ENCODE results near the gene SOX6. TPM values are rescaled to one million over a fixed set of nuclear protein-coding genes. Genes with fewer than 3 reads are reported as not detected.
A peak's percentile ranks its signal among the peaks of the same experiment; 100 is the strongest.

SOX6 gene
- total and polyA plus RNA-seq, 2 of the 13 experiments (the other 11 are each of a cell fraction or from before 2014, with no cell fraction given) = 2.6 to 11.2 TPM

DNA sequence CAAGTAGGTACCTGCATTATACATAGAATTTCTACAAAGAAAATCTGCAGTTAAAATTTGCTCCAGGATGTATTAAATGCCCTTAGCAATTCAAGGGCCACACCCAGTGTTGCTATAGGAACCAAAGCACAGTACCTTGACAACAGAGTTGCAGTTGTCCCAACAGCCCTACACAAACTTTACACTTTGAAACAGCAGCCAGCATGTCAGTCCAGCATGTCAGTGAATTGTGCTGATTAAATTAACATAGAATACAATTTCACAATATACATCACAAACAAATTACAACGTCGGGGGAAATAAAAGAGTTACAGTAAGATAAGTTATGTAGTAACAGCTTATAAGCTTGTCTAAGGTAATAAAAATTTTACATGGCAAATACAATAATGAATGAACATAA lies 389.2 kb downstream of the SOX6 start:
- Histone ChIP-seq H3K79me2 (ENCODE audit: insufficient read depth, low read length) (no peaks in the 10 kb centered on the region), H3K27me3 (ENCODE audit: control insufficient read depth in 1 of 2, insufficient read depth in 2 of 2, low read length in 2 of 2) (no peaks in the 10 kb centered on the region), H3K4me1 (ENCODE audit: insufficient read depth, low read length) (0 out of 2 replicates have a peak, but pooled peaks cover 24% of the 10 kb centered on the region), H4K20me1 (ENCODE audit: insufficient read depth, low read length) (no peaks in the 10 kb centered on the region), H2AFZ (ENCODE audit: low read length) (no peak overlapping the region), H3K36me3 (replicated peaks in 1 of 2; ENCODE audit: control insufficient read depth in 1 of 2, insufficient read depth in 2 of 2, low read length in 2 of 2) (no peaks in the 10 kb centered on the region), H3K9me3 (ENCODE audit: low read length) (no peaks in the 10 kb centered on the region), H3K9ac (ENCODE audit: insufficient read depth, low read depth, low read length) (no peak overlapping the region), H3K27ac (ENCODE audit: extremely low read length, insufficient read depth, low read length) (no peak overlapping the region), H3K4me2 (ENCODE audit: low read depth, low read length) (no peak overlapping the region), H3K4me3 (replicated peaks in 1 of 3; ENCODE audit: insufficient read depth in 1 of 3, low read depth in 2 of 3, low read length in 3 of 3) (no peak overlapping the region)
- BruUV-seq (replicated peaks) = no TSS peak
- intact Hi-C loops (cut with micrococcal nuclease; ENCODE audit: unreplicated experiment) (no loop called here), in situ Hi-C loops (cut with HindIII; ENCODE audit: extremely low pct_ligation_motif_present, low pct_unique_long_range_greater_than_20kb) (no loop called here)
- WGBS (ENCODE audit: low lambda C conversion rate) = 40% methylated on average over 2 of the region's 2 CpGs
- POLR2A ChIA-PET = no interaction called here
- ATAC-seq (no peak), DNase-seq (ENCODE audit: low spot score) (no peak), FAIRE-seq (no peak)
- CTCF ChIA-PET (ENCODE audit: low intra/inter-chr PET ratio, low total read pairs) = no interaction called here
- peak; percentile 43 for TF ChIP-seq RFX1 (IDR thresholded peaks at IDR 0.05)
- no peak for TF ChIP-seq ZNF788 (CRISPR knock-in tag; IDR thresholded peaks at IDR 0.05; ENCODE audit: borderline replicate concordance)

DNA sequence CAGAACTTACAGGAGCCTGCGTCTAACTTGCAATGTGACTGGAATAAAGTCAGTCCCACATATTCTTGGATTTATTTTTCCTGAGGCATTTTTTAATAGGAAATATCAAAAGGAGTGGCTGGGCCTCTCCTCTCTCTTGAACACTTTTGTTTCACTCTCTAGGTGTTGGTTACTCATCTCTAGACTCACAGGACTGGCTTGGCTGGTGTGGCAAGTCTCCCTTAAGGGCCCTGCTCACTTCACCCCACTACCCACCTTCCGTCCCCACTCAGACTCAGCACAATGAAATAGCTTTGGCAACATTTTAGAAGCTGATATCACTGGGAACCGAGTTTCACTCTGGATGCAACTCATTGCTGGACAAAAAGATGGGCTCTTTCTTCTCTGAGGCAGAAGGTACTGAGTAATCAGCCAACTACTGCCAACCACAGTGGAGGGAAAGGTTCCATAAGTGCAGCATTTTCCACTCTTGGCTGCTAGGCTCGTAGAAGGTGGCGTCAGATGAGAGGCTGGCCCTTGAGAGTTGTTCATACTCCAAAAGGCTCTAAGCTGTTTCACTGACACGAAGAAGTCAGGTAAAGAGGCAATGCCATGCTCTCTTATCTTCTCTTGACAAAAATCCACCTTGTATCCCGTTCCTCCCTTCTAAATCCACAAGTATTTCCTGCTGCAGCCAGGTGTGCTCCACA lies 390.6 kb downstream of the SOX6 start:
- WGBS (ENCODE audit: low lambda C conversion rate) = 17% methylated on average over 7 of the region's 7 CpGs
- Histone ChIP-seq H3K27me3 (ENCODE audit: control insufficient read depth in 1 of 2, insufficient read depth in 2 of 2, low read length in 2 of 2) (no peaks in the 10 kb centered on the region), H3K4me1 (ENCODE audit: insufficient read depth, low read length) (0 out of 2 replicates have a peak, but pooled peaks cover 24% of the 10 kb centered on the region), H3K27ac (ENCODE audit: extremely low read length, insufficient read depth, low read length) (no peak overlapping the region), H3K4me3 (replicated peaks in 1 of 3; ENCODE audit: insufficient read depth in 1 of 3, low read depth in 2 of 3, low read length in 3 of 3) (no peak overlapping the region), H3K9me3 (ENCODE audit: low read length) (no peaks in the 10 kb centered on the region), H3K36me3 (replicated peaks in 1 of 2; ENCODE audit: control insufficient read depth in 1 of 2, insufficient read depth in 2 of 2, low read length in 2 of 2) (no peaks in the 10 kb centered on the region), H2AFZ (ENCODE audit: low read length) (no peak overlapping the region), H4K20me1 (ENCODE audit: insufficient read depth, low read length) (no peaks in the 10 kb centered on the region), H3K4me2 (ENCODE audit: low read depth, low read length) (no peak overlapping the region), H3K79me2 (ENCODE audit: insufficient read depth, low read length) (no peaks in the 10 kb centered on the region), H3K9ac (ENCODE audit: insufficient read depth, low read depth, low read length) (no peak overlapping the region)
- BruUV-seq (replicated peaks) = no TSS peak
- no peak for DNase-seq (ENCODE audit: low spot score)
- ChIA-PET CTCF (ENCODE audit: low intra/inter-chr PET ratio, low total read pairs) (no interaction called here), POLR2A (no interaction called here)
- intact Hi-C loops (cut with micrococcal nuclease; ENCODE audit: unreplicated experiment) = no loop called here
- FAIRE-seq = no peak
- ATAC-seq = no peak
- in situ Hi-C loops (cut with HindIII; ENCODE audit: extremely low pct_ligation_motif_present, low pct_unique_long_range_greater_than_20kb) = no loop called here
- no peak for TF ChIP-seq ZNF703 (CRISPR knock-in tag; IDR thresholded peaks at IDR 0.05; ENCODE audit: borderline replicate concordance)
- TF ChIP-seq ZXDC (CRISPR knock-in tag; IDR thresholded peaks at IDR 0.05) = no peak
- no peak for TF ChIP-seq POLR2G (IDR thresholded peaks at IDR 0.05; ENCODE audit: low read depth, low read length)
- no peak for TF ChIP-seq FOXC1 (CRISPR knock-in tag; IDR thresholded peaks at IDR 0.05; ENCODE audit: borderline replicate concordance)
- TF ChIP-seq ZNF570 (CRISPR knock-in tag; IDR thresholded peaks at IDR 0.05; ENCODE audit: borderline replicate concordance) = no peak
- no peak for TF ChIP-seq PCBP1 (IDR thresholded peaks at IDR 0.05; ENCODE audit: borderline replicate concordance, low read depth, low read length)
- TF ChIP-seq, protein P1, sequence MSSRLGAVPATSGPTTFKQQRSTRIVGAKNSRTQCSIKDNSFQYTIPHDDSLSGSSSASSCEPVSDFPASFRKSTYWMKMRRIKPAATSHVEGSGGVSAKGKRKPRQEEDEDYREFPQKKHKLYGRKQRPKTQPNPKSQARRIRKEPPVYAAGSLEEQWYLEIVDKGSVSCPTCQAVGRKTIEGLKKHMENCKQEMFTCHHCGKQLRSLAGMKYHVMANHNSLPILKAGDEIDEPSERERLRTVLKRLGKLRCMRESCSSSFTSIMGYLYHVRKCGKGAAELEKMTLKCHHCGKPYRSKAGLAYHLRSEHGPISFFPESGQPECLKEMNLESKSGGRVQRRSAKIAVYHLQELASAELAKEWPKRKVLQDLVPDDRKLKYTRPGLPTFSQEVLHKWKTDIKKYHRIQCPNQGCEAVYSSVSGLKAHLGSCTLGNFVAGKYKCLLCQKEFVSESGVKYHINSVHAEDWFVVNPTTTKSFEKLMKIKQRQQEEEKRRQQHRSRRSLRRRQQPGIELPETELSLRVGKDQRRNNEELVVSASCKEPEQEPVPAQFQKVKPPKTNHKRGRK (CRISPR knock-in tag; IDR thresholded peaks at IDR 0.05) = no peak
- no peak for TF ChIP-seq ZFP82 (CRISPR knock-in tag; IDR thresholded peaks at IDR 0.05; ENCODE audit: borderline replicate concordance)
- TF ChIP-seq PHF21A (CRISPR knock-in tag; IDR thresholded peaks at IDR 0.05) = no peak
